ENCODE data around the gene CFAP54. TPM values are rescaled to one million over a fixed set of nuclear protein-coding genes. Genes with fewer than 3 reads are reported as not detected.

Gene CFAP54
- total RNA-seq, 1 experiment from 2014 or later, result 0.64 TPM

DNA sequence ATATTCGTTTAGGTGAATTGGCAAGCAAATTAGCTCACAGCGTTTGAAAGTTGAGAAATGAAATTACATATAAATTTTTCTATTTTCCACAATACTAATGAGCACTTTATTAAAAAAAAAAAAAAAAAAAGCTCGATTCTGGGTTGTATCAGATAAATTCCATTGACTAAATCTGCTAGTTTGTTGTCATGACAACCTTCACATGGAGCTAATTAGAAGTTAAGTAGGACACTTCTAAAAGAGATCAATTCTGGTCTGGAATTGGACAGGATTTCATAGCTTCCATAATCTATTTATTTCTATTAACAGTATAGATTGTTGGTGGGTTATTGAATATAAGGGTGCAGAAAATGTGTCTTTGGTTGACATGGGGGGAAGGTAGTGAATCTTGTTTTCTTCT lies 332.2 kb downstream of the CFAP54 start:
- H3K27me3 ChIP-seq (ENCODE audit: control insufficient read depth, insufficient read depth, low read length), result no peaks in the 10 kb centered on the region
- ATAC-seq (no peak), DNase-seq (ENCODE audit: low read depth, low spot score) (no peak)
- no peaks in the 10 kb centered on the region for H3K9me3 ChIP-seq (ENCODE audit: control insufficient read depth, insufficient read depth, low read depth, low read length)
- POLR2A ChIA-PET, result no interaction called here
- BruUV-seq (replicated peaks), result no TSS peak
- no peaks in the 10 kb centered on the region for H3K4me1 ChIP-seq (ENCODE audit: control insufficient read depth, insufficient read depth, low read length)
- H3K27ac ChIP-seq (ENCODE audit: low read length), result no peak overlapping the region
- intact Hi-C loops (cut with micrococcal nuclease; ENCODE audit: unreplicated experiment) (no loop called here), in situ Hi-C loops (cut with HindIII; ENCODE audit: low pct_unique_long_range_greater_than_20kb, low sequenced_read_pairs) (no loop called here)
- TF ChIP-seq, protein P1, sequence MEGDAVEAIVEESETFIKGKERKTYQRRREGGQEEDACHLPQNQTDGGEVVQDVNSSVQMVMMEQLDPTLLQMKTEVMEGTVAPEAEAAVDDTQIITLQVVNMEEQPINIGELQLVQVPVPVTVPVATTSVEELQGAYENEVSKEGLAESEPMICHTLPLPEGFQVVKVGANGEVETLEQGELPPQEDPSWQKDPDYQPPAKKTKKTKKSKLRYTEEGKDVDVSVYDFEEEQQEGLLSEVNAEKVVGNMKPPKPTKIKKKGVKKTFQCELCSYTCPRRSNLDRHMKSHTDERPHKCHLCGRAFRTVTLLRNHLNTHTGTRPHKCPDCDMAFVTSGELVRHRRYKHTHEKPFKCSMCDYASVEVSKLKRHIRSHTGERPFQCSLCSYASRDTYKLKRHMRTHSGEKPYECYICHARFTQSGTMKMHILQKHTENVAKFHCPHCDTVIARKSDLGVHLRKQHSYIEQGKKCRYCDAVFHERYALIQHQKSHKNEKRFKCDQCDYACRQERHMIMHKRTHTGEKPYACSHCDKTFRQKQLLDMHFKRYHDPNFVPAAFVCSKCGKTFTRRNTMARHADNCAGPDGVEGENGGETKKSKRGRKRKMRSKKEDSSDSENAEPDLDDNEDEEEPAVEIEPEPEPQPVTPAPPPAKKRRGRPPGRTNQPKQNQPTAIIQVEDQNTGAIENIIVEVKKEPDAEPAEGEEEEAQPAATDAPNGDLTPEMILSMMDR (IDR thresholded peaks at IDR 0.05), result no peak
- TF ChIP-seq, protein P2, sequence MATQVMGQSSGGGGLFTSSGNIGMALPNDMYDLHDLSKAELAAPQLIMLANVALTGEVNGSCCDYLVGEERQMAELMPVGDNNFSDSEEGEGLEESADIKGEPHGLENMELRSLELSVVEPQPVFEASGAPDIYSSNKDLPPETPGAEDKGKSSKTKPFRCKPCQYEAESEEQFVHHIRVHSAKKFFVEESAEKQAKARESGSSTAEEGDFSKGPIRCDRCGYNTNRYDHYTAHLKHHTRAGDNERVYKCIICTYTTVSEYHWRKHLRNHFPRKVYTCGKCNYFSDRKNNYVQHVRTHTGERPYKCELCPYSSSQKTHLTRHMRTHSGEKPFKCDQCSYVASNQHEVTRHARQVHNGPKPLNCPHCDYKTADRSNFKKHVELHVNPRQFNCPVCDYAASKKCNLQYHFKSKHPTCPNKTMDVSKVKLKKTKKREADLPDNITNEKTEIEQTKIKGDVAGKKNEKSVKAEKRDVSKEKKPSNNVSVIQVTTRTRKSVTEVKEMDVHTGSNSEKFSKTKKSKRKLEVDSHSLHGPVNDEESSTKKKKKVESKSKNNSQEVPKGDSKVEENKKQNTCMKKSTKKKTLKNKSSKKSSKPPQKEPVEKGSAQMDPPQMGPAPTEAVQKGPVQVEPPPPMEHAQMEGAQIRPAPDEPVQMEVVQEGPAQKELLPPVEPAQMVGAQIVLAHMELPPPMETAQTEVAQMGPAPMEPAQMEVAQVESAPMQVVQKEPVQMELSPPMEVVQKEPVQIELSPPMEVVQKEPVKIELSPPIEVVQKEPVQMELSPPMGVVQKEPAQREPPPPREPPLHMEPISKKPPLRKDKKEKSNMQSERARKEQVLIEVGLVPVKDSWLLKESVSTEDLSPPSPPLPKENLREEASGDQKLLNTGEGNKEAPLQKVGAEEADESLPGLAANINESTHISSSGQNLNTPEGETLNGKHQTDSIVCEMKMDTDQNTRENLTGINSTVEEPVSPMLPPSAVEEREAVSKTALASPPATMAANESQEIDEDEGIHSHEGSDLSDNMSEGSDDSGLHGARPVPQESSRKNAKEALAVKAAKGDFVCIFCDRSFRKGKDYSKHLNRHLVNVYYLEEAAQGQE (IDR thresholded peaks at IDR 0.05; ENCODE audit: insufficient read depth in 1 of 2, low read depth in 2 of 2, low read length in 1 of 2), result no peak
- no peak overlapping the region for H3K4me3 ChIP-seq (ENCODE audit: low read depth in 2 of 2, low read length in 2 of 2)
- no peaks in the 10 kb centered on the region for H3K36me3 ChIP-seq (ENCODE audit: control insufficient read depth, insufficient read depth, low read length)
- CTCF ChIA-PET, result interaction anchor here (0.5 kb wide), 1 partner anchor 223 kb away, joined by 3 read pairs; no protein-coding TSS in a partner anchor

DNA sequence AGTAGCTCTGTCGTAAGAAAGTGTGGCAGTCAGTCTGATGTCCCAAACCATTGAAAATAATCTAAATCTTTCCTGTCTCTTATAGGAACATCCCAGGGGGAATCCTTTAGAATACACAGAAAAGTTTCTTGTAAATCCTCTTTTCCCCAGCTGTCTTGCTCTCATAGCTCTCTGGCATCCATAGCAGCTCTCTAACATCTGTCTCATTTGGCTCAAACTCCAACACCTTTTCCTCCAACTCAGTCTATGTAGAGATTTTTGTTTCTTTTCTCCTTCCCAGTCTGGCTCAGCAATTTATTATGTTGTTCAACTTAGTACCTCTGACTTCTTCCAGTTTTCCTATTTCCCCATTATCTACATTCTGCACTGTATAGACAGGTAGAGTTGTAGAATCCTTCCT lies 333.3 kb downstream of the CFAP54 start:
- Histone ChIP-seq H3K9me3 (ENCODE audit: control insufficient read depth, insufficient read depth, low read depth, low read length) (no peaks in the 10 kb centered on the region), H3K27ac (ENCODE audit: low read length) (no peak overlapping the region), H3K36me3 (ENCODE audit: control insufficient read depth, insufficient read depth, low read length) (no peaks in the 10 kb centered on the region), H3K4me3 (ENCODE audit: low read depth in 2 of 2, low read length in 2 of 2) (no peak overlapping the region), H3K4me1 (ENCODE audit: control insufficient read depth, insufficient read depth, low read length) (no peaks in the 10 kb centered on the region), H3K27me3 (ENCODE audit: control insufficient read depth, insufficient read depth, low read length) (no peaks in the 10 kb centered on the region)
- intact Hi-C loops (cut with micrococcal nuclease; ENCODE audit: unreplicated experiment) (no loop called here), in situ Hi-C loops (cut with HindIII; ENCODE audit: low pct_unique_long_range_greater_than_20kb, low sequenced_read_pairs) (no loop called here)
- BruUV-seq (replicated peaks), result no TSS peak
- no peak for ATAC-seq
- ChIA-PET POLR2A (no interaction called here), CTCF (no interaction called here)
- no peak for DNase-seq (ENCODE audit: low read depth, low spot score)
- no peak for TF ChIP-seq SIN3A (IDR thresholded peaks at IDR 0.05; ENCODE audit: borderline replicate concordance, insufficient read depth, low read depth, low read length)
- TF ChIP-seq TCF7L2 (IDR thresholded peaks at IDR 0.05; ENCODE audit: low read depth, low read length), result no peak
- TF ChIP-seq, protein P2 (IDR thresholded peaks at IDR 0.05; ENCODE audit: insufficient read depth in 1 of 2, low read depth in 2 of 2, low read length in 1 of 2), result no peak
- no peak for TF ChIP-seq POLR2AphosphoS5 (IDR thresholded peaks at IDR 0.05; ENCODE audit: low read depth, low read length)
